GM23338 (cell line): ENCODE data around the gene HCK. TPM values are rescaled to one million over a fixed set of nuclear protein-coding genes. Genes with fewer than 3 reads are reported as not detected.

Experiments
- ATAC-seq: fragments of 200-7000 bp; cut with Tn5 transposase; 3 replicates; pipeline ENCODE4 v1.9.1; 2020
- DNase-seq: peaks from one replicate; pipeline ENCODE4 v3.0.0-alpha.2; 2015; ENCODE audit warnings: low spot score
- H2AFZ ChIP-seq: fragments of 200-600 bp; sonication (generic); 2 replicates; pipeline ENCODE4 v1.8.0; 2016; ENCODE audit warnings: antibody characterized with exemption, mild to moderate bottlenecking, moderate library complexity
- H3F3A ChIP-seq: fragments of 200-600 bp; sonication (generic); replicated peaks from 2 replicates; pipeline ENCODE4 v1.8.0; 2017; ENCODE audit warnings: antibody characterized with exemption, mixed run types, low read depth
- H3K27ac ChIP-seq: fragments of 200-600 bp; sonication (generic); 2 replicates; pipeline ENCODE4 v1.6.1; 2016; ENCODE audit warnings: low read depth
- H3K27me3 ChIP-seq: fragments of 200-600 bp; sonication (generic); 2 replicates; pipeline ENCODE4 v1.8.0; 2016; ENCODE audit warnings: mild to moderate bottlenecking, mixed run types, moderate library complexity; ENCODE audit not compliant: insufficient read depth
- H3K36me3 ChIP-seq: fragments of 200-600 bp; sonication (generic); 2 replicates; pipeline ENCODE4 v1.8.0; 2016; ENCODE audit warnings: mild to moderate bottlenecking; ENCODE audit not compliant: insufficient read depth
- H3K4me1 ChIP-seq: fragments of 200-600 bp; sonication (generic); 2 replicates; pipeline ENCODE4 v1.8.0; 2016; ENCODE audit warnings: mild to moderate bottlenecking, moderate library complexity; ENCODE audit not compliant: insufficient read depth
- H3K4me2 ChIP-seq: fragments of 200-600 bp; sonication (generic); 2 replicates; pipeline ENCODE4 v1.7.1; 2017; ENCODE audit warnings: mixed run types
- H3K4me3 ChIP-seq: fragments of 200-600 bp; sonication (generic); 2 replicates; pipeline ENCODE4 v1.6.1; 2016; ENCODE audit warnings: mixed run types
- H3K79me2 ChIP-seq: fragments of 200-600 bp; sonication (generic); replicated peaks from 2 replicates; pipeline ENCODE4 v1.8.0; 2017; ENCODE audit warnings: mild to moderate bottlenecking; ENCODE audit not compliant: insufficient read depth
- H3K9me2 ChIP-seq: fragments of 200-600 bp; sonication (generic); 2 replicates; pipeline ENCODE4 v1.8.0; 2017; ENCODE audit not compliant: insufficient read depth
- H4K20me1 ChIP-seq: fragments of 200-600 bp; sonication (generic); replicated peaks from 2 replicates; pipeline ENCODE4 v1.8.0; 2017; ENCODE audit warnings: mild to moderate bottlenecking; ENCODE audit not compliant: insufficient read depth
- H3K27ac Mint-ChIP-seq: 2 replicates; pipeline ENCODE4 v1.8.0; 2020; ENCODE audit warnings: inconsistent platforms, mild to moderate bottlenecking, moderate library complexity, mixed read lengths
- H3K27me3 Mint-ChIP-seq: 3 replicates; pipeline ENCODE4 v1.8.0; 2022; ENCODE audit warnings: low read depth, mild to moderate bottlenecking, moderate library complexity, mixed read lengths, inconsistent platforms; ENCODE audit not compliant: insufficient read depth, poor library complexity
- H3K36me3 Mint-ChIP-seq: 3 replicates; pipeline ENCODE4 v1.8.0; 2021; ENCODE audit warnings: low read depth, mild to moderate bottlenecking, inconsistent platforms, moderate library complexity, mixed read lengths
- H3K4me1 Mint-ChIP-seq: 3 replicates; pipeline ENCODE4 v1.8.0; 2020; ENCODE audit warnings: mild to moderate bottlenecking, inconsistent platforms, mixed read lengths
- H3K4me3 Mint-ChIP-seq: 3 replicates; pipeline ENCODE4 v1.8.0; 2021; ENCODE audit warnings: moderate library complexity, mild to moderate bottlenecking, inconsistent platforms, mixed read lengths
- H3K9me3 Mint-ChIP-seq: 3 replicates; pipeline ENCODE4 v1.8.0; 2020; ENCODE audit warnings: moderate library complexity, mild to moderate bottlenecking, inconsistent platforms, mixed read lengths
- CREB1 ChIP-seq: fragments of 250-450 bp; sonication (Bioruptor Pico); IDR thresholded peaks from 2 replicates; pipeline ENCODE4 v1.5.0; 2020; ENCODE audit warnings: low read depth, mild to moderate bottlenecking, moderate library complexity
- EZH2phosphoT487 ChIP-seq: fragments of 200-600 bp; sonication (generic); IDR thresholded peaks from one replicate; pipeline ENCODE4 v1.8.1; 2018; ENCODE audit warnings: antibody characterized with exemption; ENCODE audit not compliant: unreplicated experiment
- JUNB ChIP-seq: IDR thresholded peaks from one replicate; pipeline ENCODE4 v1.6.1; 2016; ENCODE audit warnings: antibody characterized with exemption; ENCODE audit not compliant: unreplicated experiment
- NANOG ChIP-seq: IDR thresholded peaks from 2 replicates; pipeline ENCODE4 v1.6.1; 2016; ENCODE audit warnings: antibody characterized with exemption, borderline replicate concordance
- POLR2AphosphoS5 ChIP-seq: IDR thresholded peaks from 2 replicates; pipeline ENCODE4 v1.6.1; 2016; ENCODE audit warnings: antibody characterized with exemption, low read depth
- STAT1 ChIP-seq: IDR thresholded peaks from one replicate; pipeline ENCODE4 v1.6.1; 2016; ENCODE audit warnings: antibody characterized with exemption; ENCODE audit not compliant: unreplicated experiment
- ZNF331 ChIP-seq: fragments of 250-450 bp; sonication (Bioruptor Pico); IDR thresholded peaks from 2 replicates; pipeline ENCODE4 v1.5.0; 2020; ENCODE audit warnings: low read depth, mild to moderate bottlenecking, moderate library complexity
- polyA plus RNA-seq: library from polyadenylated mRNA; unstranded; fragments of >200 nt; fragmentation: Nextera tagmentation; extraction: Ambion mirVana; gene quantifications from 2 replicates; pipeline ENCODE4 v1.2.1, GENCODE V29; 2016
- total RNA-seq: library from RNA; depleted of rRNA; stranded (reverse); fragments of >200 nt; shearing (Covaris generic); gene quantifications from 2 replicates; pipeline ENCODE4 v1.2.3, GENCODE V29; 2014
- TF ChIP-seq, protein P1 (sequence below): IDR thresholded peaks from 2 replicates; pipeline ENCODE4 v1.6.1; 2016; ENCODE audit warnings: antibody characterized with exemption
- TF ChIP-seq, protein P2 (sequence below): fragments of 250-450 bp; sonication (Bioruptor Pico); IDR thresholded peaks from 2 replicates; pipeline ENCODE4 v1.5.0; 2020; ENCODE audit warnings: mild to moderate bottlenecking, moderate library complexity
- TF ChIP-seq, protein P3 (sequence below), 2 experiments: fragments of 200-600 bp in 1 of 2; sonication (generic) in 1 of 2; conservative IDR thresholded peaks; 2 replicates each; pipeline versions ENCODE4 v1.5.1 to v1.6.1; 2016 to 2017; ENCODE audit warnings: antibody characterized with exemption in 2 of 2, low read depth in 2 of 2, mild to moderate bottlenecking in 2 of 2, moderate library complexity in 1 of 2

HCK gene
- total and polyA plus RNA-seq, 2 experiments from 2014 or later, result 0.97 TPM; not detected in 1

DNA sequence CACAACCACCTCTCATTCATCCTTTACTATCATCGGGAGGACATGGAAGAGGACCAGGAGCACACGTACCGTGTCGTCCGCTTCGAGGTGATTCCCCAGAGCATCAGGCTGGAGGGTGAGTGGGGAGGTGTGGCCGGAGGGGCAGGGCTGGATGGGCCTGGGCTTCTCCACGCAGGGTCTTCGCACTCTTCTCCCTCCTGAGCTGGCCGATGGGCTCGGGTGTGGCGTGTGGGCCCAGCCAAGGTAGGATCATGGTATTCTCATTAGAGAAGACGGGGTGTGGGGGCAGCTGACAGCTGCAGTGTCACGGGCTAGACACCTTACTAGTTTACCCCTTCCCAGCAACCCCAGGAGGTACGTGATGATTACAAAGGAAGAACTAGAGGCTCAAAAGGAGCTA, 90.9 kb downstream of the HCK start:
- H2AFZ ChIP-seq, result no peak overlapping the region
- Mint-ChIP-seq H3K36me3 (peaks cover 84% of the 10 kb centered on the region), H3K27ac (no peak overlapping the region), H3K4me3 (no peak overlapping the region), H3K27me3 (peaks cover 2% of the 10 kb centered on the region), H3K4me1 (no peaks in the 10 kb centered on the region), H3K9me3 (no peaks in the 10 kb centered on the region; the same call in 2 of the 3 replicates)
- DNase-seq, result no peak
- H3K27ac ChIP-seq, result no peak overlapping the region
- H3K27me3 ChIP-seq, result no peaks in the 10 kb centered on the region
- H3K9me2 ChIP-seq, result no peaks in the 10 kb centered on the region
- H3F3A ChIP-seq, result 0 out of 2 replicates have a peak, but pooled peaks cover 2% of the 10 kb centered on the region
- no peak for ATAC-seq
- H3K36me3 ChIP-seq, result peaks cover 77% of the 10 kb centered on the region
- TF ChIP-seq ZNF331 (CRISPR knock-in tag) (no peak), STAT1 (no peak), CREB1 (no peak)
- TF ChIP-seq, protein P1, sequence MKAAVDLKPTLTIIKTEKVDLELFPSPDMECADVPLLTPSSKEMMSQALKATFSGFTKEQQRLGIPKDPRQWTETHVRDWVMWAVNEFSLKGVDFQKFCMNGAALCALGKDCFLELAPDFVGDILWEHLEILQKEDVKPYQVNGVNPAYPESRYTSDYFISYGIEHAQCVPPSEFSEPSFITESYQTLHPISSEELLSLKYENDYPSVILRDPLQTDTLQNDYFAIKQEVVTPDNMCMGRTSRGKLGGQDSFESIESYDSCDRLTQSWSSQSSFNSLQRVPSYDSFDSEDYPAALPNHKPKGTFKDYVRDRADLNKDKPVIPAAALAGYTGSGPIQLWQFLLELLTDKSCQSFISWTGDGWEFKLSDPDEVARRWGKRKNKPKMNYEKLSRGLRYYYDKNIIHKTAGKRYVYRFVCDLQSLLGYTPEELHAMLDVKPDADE, result no peak
- H3K4me3 ChIP-seq, result no peak overlapping the region
- peaks cover 32% of the 10 kb centered on the region for H4K20me1 ChIP-seq
- H3K79me2 ChIP-seq, result no peaks in the 10 kb centered on the region
- no peaks in the 10 kb centered on the region for H3K4me1 ChIP-seq
- no peak overlapping the region for H3K4me2 ChIP-seq

DNA sequence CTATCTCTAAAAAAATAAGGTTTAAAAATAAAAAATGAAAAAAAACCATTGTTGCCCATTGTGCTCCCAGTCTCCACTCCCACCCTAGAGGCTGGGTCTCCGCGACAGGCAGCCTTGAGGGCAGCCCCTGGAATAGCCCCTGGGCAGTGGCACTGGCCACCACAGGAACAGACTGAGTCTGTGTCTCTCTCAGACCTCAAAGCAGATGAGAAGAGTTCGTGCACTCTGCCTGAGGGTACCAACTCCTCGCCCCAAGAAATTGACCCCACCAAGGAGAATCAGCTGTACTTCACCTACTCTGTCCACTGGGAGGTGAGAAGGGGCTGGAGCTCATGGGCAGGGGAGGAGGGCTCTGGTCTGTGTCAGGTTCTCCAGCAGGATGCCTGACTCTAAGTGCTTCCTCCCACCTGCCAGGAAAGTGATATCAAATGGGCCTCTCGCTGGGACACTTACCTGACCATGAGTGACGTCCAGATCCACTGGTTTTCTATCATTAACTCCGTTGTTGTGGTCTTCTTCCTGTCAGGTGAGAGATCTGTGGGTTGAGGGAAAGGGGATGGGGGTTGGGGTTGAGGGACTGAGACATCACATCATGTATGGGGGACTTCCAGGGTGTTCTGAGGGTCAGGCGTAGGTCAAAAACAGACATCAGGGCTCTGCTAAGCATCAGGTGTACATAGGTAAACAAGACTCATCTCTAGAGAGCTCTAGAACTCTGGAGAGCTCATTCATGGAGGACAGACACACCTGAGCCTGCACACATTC, 93.0 kb downstream of the HCK start:
- Histone ChIP-seq H3K4me1 (no peaks in the 10 kb centered on the region), H3F3A (0 out of 2 replicates have a peak, but pooled peaks cover 2% of the 10 kb centered on the region), H2AFZ (no peak overlapping the region), H3K79me2 (no peaks in the 10 kb centered on the region), H3K27me3 (no peaks in the 10 kb centered on the region), H3K36me3 (peaks cover 81% of the 10 kb centered on the region), H3K9me2 (no peaks in the 10 kb centered on the region), H3K4me2 (no peak overlapping the region), H3K27ac (no peak overlapping the region), H3K4me3 (no peak overlapping the region), H4K20me1 (peaks cover 27% of the 10 kb centered on the region)
- Mint-ChIP-seq H3K27me3 (peaks cover 2% of the 10 kb centered on the region), H3K27ac (no peak overlapping the region), H3K4me1 (no peaks in the 10 kb centered on the region), H3K4me3 (no peak overlapping the region), H3K9me3 (no peaks in the 10 kb centered on the region; the same call in 2 of the 3 replicates), H3K36me3 (peaks cover 82% of the 10 kb centered on the region)
- DNase-seq, result no peak
- no peak for ATAC-seq
- TF ChIP-seq POLR2AphosphoS5, result no peak
- TF ChIP-seq, protein P2, sequence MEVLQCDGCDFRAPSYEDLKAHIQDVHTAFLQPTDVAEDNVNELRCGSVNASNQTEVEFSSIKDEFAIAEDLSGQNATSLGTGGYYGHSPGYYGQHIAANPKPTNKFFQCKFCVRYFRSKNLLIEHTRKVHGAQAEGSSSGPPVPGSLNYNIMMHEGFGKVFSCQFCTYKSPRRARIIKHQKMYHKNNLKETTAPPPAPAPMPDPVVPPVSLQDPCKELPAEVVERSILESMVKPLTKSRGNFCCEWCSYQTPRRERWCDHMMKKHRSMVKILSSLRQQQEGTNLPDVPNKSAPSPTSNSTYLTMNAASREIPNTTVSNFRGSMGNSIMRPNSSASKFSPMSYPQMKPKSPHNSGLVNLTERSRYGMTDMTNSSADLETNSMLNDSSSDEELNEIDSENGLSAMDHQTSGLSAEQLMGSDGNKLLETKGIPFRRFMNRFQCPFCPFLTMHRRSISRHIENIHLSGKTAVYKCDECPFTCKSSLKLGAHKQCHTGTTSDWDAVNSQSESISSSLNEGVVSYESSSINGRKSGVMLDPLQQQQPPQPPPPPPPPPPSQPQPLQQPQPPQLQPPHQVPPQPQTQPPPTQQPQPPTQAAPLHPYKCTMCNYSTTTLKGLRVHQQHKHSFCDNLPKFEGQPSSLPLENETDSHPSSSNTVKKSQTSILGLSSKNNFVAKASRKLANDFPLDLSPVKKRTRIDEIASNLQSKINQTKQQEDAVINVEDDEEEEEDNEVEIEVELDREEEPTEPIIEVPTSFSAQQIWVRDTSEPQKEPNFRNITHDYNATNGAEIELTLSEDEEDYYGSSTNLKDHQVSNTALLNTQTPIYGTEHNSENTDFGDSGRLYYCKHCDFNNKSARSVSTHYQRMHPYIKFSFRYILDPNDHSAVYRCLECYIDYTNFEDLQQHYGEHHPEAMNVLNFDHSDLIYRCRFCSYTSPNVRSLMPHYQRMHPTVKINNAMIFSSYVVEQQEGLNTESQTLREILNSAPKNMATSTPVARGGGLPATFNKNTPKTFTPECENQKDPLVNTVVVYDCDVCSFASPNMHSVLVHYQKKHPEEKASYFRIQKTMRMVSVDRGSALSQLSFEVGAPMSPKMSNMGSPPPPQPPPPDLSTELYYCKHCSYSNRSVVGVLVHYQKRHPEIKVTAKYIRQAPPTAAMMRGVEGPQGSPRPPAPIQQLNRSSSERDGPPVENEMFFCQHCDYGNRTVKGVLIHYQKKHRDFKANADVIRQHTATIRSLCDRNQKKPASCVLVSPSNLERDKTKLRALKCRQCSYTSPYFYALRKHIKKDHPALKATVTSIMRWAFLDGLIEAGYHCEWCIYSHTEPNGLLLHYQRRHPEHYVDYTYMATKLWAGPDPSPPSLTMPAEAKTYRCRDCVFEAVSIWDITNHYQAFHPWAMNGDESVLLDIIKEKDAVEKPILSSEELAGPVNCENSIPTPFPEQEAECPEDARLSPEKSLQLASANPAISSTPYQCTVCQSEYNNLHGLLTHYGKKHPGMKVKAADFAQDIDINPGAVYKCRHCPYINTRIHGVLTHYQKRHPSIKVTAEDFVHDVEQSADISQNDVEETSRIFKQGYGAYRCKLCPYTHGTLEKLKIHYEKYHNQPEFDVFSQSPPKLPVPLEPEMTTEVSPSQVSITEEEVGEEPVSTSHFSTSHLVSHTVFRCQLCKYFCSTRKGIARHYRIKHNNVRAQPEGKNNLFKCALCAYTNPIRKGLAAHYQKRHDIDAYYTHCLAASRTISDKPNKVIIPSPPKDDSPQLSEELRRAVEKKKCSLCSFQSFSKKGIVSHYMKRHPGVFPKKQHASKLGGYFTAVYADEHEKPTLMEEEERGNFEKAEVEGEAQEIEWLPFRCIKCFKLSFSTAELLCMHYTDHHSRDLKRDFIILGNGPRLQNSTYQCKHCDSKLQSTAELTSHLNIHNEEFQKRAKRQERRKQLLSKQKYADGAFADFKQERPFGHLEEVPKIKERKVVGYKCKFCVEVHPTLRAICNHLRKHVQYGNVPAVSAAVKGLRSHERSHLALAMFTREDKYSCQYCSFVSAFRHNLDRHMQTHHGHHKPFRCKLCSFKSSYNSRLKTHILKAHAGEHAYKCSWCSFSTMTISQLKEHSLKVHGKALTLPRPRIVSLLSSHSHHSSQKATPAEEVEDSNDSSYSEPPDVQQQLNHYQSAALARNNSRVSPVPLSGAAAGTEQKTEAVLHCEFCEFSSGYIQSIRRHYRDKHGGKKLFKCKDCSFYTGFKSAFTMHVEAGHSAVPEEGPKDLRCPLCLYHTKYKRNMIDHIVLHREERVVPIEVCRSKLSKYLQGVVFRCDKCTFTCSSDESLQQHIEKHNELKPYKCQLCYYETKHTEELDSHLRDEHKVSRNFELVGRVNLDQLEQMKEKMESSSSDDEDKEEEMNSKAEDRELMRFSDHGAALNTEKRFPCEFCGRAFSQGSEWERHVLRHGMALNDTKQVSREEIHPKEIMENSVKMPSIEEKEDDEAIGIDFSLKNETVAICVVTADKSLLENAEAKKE (CRISPR knock-in tag), result no peak
- TF ChIP-seq EZH2phosphoT487, result no peak
- TF ChIP-seq NANOG, result no peak
- no peak for TF ChIP-seq JUNB
- TF ChIP-seq, protein P1, result no peak
- no peak for TF ChIP-seq CREB1
- TF ChIP-seq, protein P3, sequence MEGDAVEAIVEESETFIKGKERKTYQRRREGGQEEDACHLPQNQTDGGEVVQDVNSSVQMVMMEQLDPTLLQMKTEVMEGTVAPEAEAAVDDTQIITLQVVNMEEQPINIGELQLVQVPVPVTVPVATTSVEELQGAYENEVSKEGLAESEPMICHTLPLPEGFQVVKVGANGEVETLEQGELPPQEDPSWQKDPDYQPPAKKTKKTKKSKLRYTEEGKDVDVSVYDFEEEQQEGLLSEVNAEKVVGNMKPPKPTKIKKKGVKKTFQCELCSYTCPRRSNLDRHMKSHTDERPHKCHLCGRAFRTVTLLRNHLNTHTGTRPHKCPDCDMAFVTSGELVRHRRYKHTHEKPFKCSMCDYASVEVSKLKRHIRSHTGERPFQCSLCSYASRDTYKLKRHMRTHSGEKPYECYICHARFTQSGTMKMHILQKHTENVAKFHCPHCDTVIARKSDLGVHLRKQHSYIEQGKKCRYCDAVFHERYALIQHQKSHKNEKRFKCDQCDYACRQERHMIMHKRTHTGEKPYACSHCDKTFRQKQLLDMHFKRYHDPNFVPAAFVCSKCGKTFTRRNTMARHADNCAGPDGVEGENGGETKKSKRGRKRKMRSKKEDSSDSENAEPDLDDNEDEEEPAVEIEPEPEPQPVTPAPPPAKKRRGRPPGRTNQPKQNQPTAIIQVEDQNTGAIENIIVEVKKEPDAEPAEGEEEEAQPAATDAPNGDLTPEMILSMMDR (conservative IDR thresholded peaks at IDR 0.05; ENCODE audit: low read depth in 2 of 2), result no peak
- TF ChIP-seq STAT1, result no peak
